Mammary epithelial cell (primary cell): ENCODE measurements around the gene NDUFV3.

Experiments
- EZH2 ChIP-seq: IDR thresholded peaks from 2 replicates; pipeline ENCODE4 v1.6.1; 2012; ENCODE audit warnings: low read length, inconsistent platforms, borderline replicate concordance
- TF ChIP-seq, protein P1 (sequence below), 2 donors: IDR thresholded peaks in 1 of 2; conservative IDR thresholded peaks in 1 of 2; 2 replicates each; pipeline ENCODE4 v1.5.1; 2011 to 2012; ENCODE audit warnings: inconsistent platforms in 2 of 2, low read length in 2 of 2, mild to moderate bottlenecking in 2 of 2, control low read depth in 1 of 2, low read depth in 1 of 2; ENCODE audit not compliant: insufficient read depth in 1 of 2; ENCODE audit errors: extremely low read depth in 1 of 2

DNA sequence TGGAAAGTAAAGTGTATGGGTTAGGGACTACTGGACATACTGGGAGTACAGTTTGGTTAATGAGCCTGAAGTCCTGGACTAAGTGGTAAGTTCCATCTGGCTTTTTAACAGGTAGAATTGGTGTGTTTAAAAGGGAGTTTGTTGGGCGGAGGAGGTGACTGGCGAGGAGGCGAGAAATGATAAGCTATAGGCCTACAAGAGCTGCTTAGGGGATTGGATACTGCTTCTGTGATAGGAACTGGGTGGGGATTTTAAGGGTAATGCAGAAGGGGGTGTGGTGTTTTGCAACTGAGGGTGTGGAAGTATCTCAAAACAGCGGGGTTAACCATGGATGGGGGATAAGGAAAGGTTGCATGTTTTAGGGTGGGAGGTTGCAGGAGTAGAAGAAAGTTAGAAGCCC, 28.8 kb downstream of the NDUFV3 start:
- TF ChIP-seq, protein P1, sequence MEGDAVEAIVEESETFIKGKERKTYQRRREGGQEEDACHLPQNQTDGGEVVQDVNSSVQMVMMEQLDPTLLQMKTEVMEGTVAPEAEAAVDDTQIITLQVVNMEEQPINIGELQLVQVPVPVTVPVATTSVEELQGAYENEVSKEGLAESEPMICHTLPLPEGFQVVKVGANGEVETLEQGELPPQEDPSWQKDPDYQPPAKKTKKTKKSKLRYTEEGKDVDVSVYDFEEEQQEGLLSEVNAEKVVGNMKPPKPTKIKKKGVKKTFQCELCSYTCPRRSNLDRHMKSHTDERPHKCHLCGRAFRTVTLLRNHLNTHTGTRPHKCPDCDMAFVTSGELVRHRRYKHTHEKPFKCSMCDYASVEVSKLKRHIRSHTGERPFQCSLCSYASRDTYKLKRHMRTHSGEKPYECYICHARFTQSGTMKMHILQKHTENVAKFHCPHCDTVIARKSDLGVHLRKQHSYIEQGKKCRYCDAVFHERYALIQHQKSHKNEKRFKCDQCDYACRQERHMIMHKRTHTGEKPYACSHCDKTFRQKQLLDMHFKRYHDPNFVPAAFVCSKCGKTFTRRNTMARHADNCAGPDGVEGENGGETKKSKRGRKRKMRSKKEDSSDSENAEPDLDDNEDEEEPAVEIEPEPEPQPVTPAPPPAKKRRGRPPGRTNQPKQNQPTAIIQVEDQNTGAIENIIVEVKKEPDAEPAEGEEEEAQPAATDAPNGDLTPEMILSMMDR (conservative IDR thresholded peaks at IDR 0.05 in 1 of 2, IDR thresholded peaks at IDR 0.05 in 1 of 2; ENCODE audit: extremely low read depth in 1 of 2, insufficient read depth in 1 of 2, low read depth in 1 of 2, low read length in 2 of 2) = no peak
- TF ChIP-seq EZH2 = no peak
